HepG2 (cell line): ENCODE data around the gene LITAF. TPM values are rescaled to one million over a fixed set of nuclear protein-coding genes. Genes with fewer than 3 reads are reported as not detected.

Source experiments
- ADNP ChIP-seq: sonication (generic); formaldehyde crosslinking; IDR thresholded peaks from 2 replicates; pipeline ENCODE4 v1.4.0; 2020; ENCODE audit warnings: missing genetic modification reagents
- ARNT2 ChIP-seq: sonication (generic); formaldehyde crosslinking; IDR thresholded peaks from 2 replicates; pipeline ENCODE4 v1.8.0; 2022; ENCODE audit warnings: mild to moderate bottlenecking, low read depth, missing genetic modification reagents, moderate library complexity
- BCL3 ChIP-seq: sonication (generic); formaldehyde crosslinking; IDR thresholded peaks from 2 replicates; pipeline ENCODE4 v1.5.1; 2020; ENCODE audit warnings: mild to moderate bottlenecking, missing genetic modification reagents, moderate library complexity
- BCL6 ChIP-seq: IDR thresholded peaks from 2 replicates; pipeline ENCODE4 v1.6.1; 2016; ENCODE audit warnings: missing genetic modification reagents, missing compliant biosample characterization
- CHD4 ChIP-seq: fragments of 200-600 bp; sonication (generic); IDR thresholded peaks from 2 replicates; pipeline ENCODE4 v1.7.0; 2017; ENCODE audit warnings: mild to moderate bottlenecking, low read length, borderline replicate concordance
- EEA1 ChIP-seq: sonication (generic); formaldehyde crosslinking; IDR thresholded peaks from 2 replicates; pipeline ENCODE4 v1.5.1; 2020; ENCODE audit warnings: mild to moderate bottlenecking, missing genetic modification reagents, borderline replicate concordance
- GATA4 ChIP-seq: sonication (generic); IDR thresholded peaks from 2 replicates; pipeline ENCODE4 v1.6.1; 2016; ENCODE audit warnings: antibody characterized with exemption, low read depth, borderline replicate concordance
- HMG20A ChIP-seq: IDR thresholded peaks from 2 replicates; pipeline ENCODE4 v1.6.1; 2016; ENCODE audit warnings: borderline replicate concordance
- MTA1 ChIP-seq: sonication (generic); formaldehyde crosslinking; IDR thresholded peaks from 2 replicates; pipeline ENCODE4 v1.4.0; 2020; ENCODE audit warnings: missing genetic modification reagents, mild to moderate bottlenecking, borderline replicate concordance
- NR0B2 ChIP-seq: sonication (generic); formaldehyde crosslinking; IDR thresholded peaks from 2 replicates; pipeline ENCODE4 v1.4.0; 2020; ENCODE audit warnings: mild to moderate bottlenecking, missing genetic modification reagents
- PRPF4 ChIP-seq: fragments of 200-400 bp; formaldehyde crosslinking; IDR thresholded peaks from 2 replicates; pipeline ENCODE4 v1.6.1; 2016; ENCODE audit warnings: low read length, low read depth; ENCODE audit not compliant: poor library complexity, severe bottlenecking
- REPIN1 ChIP-seq: sonication (generic); formaldehyde crosslinking; IDR thresholded peaks from 2 replicates; pipeline ENCODE4 v1.8.0; 2022; ENCODE audit warnings: missing genetic modification reagents, low read depth, mild to moderate bottlenecking, borderline replicate concordance
- SP5 ChIP-seq: IDR thresholded peaks from 2 replicates; pipeline ENCODE4 v1.6.1; 2016; ENCODE audit warnings: low read depth, borderline replicate concordance
- TEAD3 ChIP-seq: optimal IDR thresholded peaks from 2 replicates; pipeline ENCODE3; 2016; ENCODE audit warnings: borderline replicate concordance
- TSC22D2 ChIP-seq: sonication (generic); formaldehyde crosslinking; IDR thresholded peaks from 2 replicates; pipeline ENCODE4 v1.5.1; 2020; ENCODE audit warnings: missing genetic modification reagents, mild to moderate bottlenecking, borderline replicate concordance
- ZBTB10 ChIP-seq: sonication (generic); formaldehyde crosslinking; IDR thresholded peaks from 2 replicates; pipeline ENCODE4 v1.4.0; 2020; ENCODE audit warnings: missing genetic modification reagents, borderline replicate concordance
- ZBTB25 ChIP-seq: IDR thresholded peaks from 2 replicates; pipeline ENCODE4 v1.6.1; 2018; ENCODE audit warnings: missing genetic modification reagents
- ZEB1 ChIP-seq: IDR thresholded peaks from 2 replicates; pipeline ENCODE4 v1.6.1; 2012; ENCODE audit warnings: mild to moderate bottlenecking, low read depth, inconsistent platforms; ENCODE audit not compliant: insufficient replicate concordance
- ZNF512 ChIP-seq: sonication (generic); formaldehyde crosslinking; IDR thresholded peaks from 2 replicates; pipeline ENCODE4 v1.4.0; 2020; ENCODE audit warnings: mild to moderate bottlenecking, missing genetic modification reagents
- ZNF737 ChIP-seq: sonication (generic); formaldehyde crosslinking; IDR thresholded peaks from 2 replicates; pipeline ENCODE4 v1.5.0; 2020; ENCODE audit warnings: missing genetic modification reagents, mild to moderate bottlenecking, borderline replicate concordance
- ZNF746 ChIP-seq: sonication (generic); formaldehyde crosslinking; IDR thresholded peaks from 2 replicates; pipeline ENCODE4 v1.8.0; 2022; ENCODE audit warnings: mild to moderate bottlenecking, missing genetic modification reagents
- polyA plus RNA-seq, 8 experiments: library from polyadenylated mRNA; depleted of rRNA in 3 of 8; stranded (reverse) in 7 of 8; unstranded in 1 of 8; fragments of >200 nt; fragmentation: Illumina TruSeq in 4 of 8; extraction: Trizol in 4 of 8; gene quantifications; 2 replicates each; pipeline versions ENCODE4 v1.2.1 to v1.2.3, GENCODE V29; 2011 to 2016; ENCODE audit warnings: low read depth in 4 of 8, missing spikeins in 1 of 8, mixed read lengths in 1 of 8; ENCODE audit not compliant: insufficient read depth in 1 of 8
- total RNA-seq, 5 experiments: library from RNA; depleted of rRNA; stranded (reverse); fragments of >200 nt; fragmentation: Illumina TruSeq; extraction: Trizol; gene quantifications; 2 replicates each; pipeline ENCODE4 v1.2.3, GENCODE V29; 2016; ENCODE audit warnings: low read depth in 1 of 5

The LITAF gene
- total and polyA plus RNA-seq, 2 of the 13 experiments (the other 11 are each of a cell fraction or from before 2014, with no cell fraction given): 80.1 to 141 TPM

- TF ChIP-seq GATA4 (peak; percentile 44; the same call in 1 of the 2 replicates), BCL6 (CRISPR knock-in tag) (peak; percentile 46), REPIN1 (CRISPR knock-in tag) (peak; percentile 59; the same call in 1 of the 2 replicates), ZNF512 (CRISPR knock-in tag) (no peak), ZNF737 (CRISPR knock-in tag) (0 out of 2 replicates have a peak, but pooled peaks have one; percentile 31), HMG20A (no peak), ZBTB10 (CRISPR knock-in tag) (peak; percentile 26; the same call in 1 of the 2 replicates), ZBTB25 (CRISPR knock-in tag) (peak; percentile 18), ADNP (peak; percentile 89; the same call in 1 of the 2 replicates), MTA1 (CRISPR knock-in tag) (no peak), SP5 (CRISPR knock-in tag) (peak; percentile 79; the same call in 1 of the 2 replicates), ARNT2 (CRISPR knock-in tag) (peak; percentile 43; the same call in 1 of the 2 replicates), NR0B2 (CRISPR knock-in tag) (peak; percentile 70; the same call in 1 of the 2 replicates), PRPF4 (no peak), ZEB1 (peak; percentile 78), EEA1 (CRISPR knock-in tag) (no peak; the same call in 1 of the 2 replicates), BCL3 (CRISPR knock-in tag) (peak; percentile 40; the same call in 1 of the 2 replicates), ZNF746 (peak; percentile 94), TEAD3 (CRISPR knock-in tag) (no peak), TSC22D2 (CRISPR knock-in tag) (no peak), CHD4 (no peak)
Measured at GRCh38 chr16:11586856-11587642, at the start of gene LITAF (continued).
